ENCODE data around the gene PSMG3.
A peak's percentile ranks its signal among the peaks of the same experiment; 100 is the strongest.

Gene PSMG3

DNA sequence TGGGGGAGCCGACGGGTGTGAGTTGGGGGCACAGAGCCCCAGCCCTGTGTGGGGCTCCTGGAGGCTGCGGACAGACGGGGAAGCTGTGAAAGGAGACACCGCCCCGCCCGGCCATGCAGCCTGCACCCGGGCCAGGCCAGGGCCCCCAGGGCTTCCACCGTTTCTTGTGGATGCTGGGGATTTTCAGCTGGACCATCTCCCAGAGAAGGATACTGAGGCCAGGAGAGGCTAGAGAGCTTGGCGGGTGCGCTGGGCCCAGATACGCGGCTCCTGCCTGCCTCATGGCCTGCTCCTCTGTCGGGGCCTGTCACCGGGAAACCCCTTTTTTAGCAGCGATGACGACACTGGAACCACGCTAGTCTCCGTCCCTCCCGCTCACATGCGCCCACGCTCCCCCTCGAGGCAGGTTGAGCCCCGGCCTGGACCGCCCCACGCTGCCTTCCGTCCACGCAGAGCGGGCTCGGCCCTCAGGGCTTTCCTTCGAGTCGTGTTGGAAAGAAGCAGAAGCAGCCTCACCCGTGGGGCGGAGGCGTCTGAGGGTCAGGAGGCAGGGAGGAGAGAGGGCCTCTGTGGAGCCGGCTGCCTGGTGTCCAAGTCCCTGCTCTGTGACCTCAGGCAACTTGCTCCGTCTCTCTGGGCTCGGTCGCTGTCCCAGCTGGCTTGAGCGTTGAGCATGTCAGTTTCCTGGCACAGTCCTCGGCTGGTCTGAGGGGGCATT lies 25.5 kb downstream of the PSMG3 start:
- TF ChIP-seq GATA3 (IDR thresholded peaks at IDR 0.05; ENCODE audit: low read depth, low read length) (no peak), GATA2 (IDR thresholded peaks at IDR 0.05; ENCODE audit: low read depth, low read length) (no peak)

DNA sequence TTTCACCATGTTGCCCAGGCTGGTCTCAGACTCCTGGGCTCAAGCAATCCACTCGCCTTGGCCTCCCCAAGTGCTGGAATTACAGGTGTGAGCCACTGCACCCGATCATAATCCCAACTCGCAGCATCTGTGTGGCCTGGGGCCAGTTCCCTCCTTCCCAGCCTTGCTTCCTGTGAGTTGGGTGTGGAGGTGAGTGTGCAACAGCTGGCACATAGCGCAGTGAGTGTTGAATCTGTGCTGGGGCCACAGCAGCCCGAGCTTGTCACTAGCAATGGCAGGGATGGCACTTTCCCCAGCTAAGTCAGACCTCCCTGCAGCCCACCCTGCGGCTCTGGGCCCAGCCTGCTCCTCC lies 26.0 kb downstream of the PSMG3 start:
- no peak for TF ChIP-seq GATA3 (IDR thresholded peaks at IDR 0.05; ENCODE audit: low read depth, low read length)
- TF ChIP-seq GATA2 (IDR thresholded peaks at IDR 0.05; ENCODE audit: low read depth, low read length), result no peak

DNA sequence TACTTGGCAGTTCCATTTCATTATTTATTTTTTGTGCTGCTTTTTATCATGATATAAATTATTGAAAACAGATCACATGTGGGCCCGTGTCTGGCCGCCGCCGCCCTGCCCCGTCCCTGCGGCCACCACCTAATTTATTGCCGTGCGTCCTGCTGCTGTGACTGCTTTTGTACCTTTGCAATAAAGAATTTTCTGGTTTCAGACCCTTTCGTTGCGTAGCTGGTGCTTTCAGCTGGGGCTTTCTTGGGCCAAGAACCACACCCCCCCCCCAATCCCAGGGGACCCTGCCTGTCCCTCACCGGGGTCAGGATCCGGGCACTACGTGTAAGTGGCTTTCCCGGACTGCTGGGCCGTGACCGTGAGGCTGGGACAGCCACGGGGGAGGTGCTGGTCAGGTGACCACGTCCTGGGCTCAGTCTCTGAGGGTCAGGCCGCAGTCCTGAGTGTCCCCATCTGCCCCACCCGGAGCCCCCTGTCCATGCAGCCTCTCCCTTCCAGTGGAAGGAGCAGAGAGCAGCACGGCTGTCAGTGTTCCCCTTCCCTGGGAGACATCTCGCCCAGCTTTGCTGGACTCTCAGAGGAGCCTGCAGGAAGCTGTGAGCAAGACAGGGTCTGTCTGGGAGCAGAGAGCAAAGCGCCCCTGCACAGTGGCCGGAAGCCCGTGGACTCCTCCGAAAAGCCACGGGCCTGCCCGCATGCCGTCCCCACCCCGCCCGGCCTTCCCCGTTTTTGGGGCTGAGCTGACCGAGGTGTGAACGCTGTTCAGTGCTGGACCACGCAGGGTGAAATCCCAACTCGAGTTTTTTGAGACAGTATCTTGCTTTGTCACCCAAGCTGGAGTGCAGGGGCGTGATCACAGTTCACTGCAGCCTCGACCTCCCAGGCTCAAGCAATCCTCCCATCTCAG lies 26.7 kb downstream of the PSMG3 start:
- TF ChIP-seq GATA2 (IDR thresholded peaks at IDR 0.05; ENCODE audit: low read depth, low read length) (no peak), GATA3 (IDR thresholded peaks at IDR 0.05; ENCODE audit: low read depth, low read length) (no peak)

- TF ChIP-seq GATA3 (IDR thresholded peaks at IDR 0.05; ENCODE audit: low read depth, low read length) (no peak), GATA2 (IDR thresholded peaks at IDR 0.05; ENCODE audit: low read depth, low read length) (no peak)
Observed at GRCh38 chr7:1542329-1542728, 27.5 kb downstream of the PSMG3 start.

DNA sequence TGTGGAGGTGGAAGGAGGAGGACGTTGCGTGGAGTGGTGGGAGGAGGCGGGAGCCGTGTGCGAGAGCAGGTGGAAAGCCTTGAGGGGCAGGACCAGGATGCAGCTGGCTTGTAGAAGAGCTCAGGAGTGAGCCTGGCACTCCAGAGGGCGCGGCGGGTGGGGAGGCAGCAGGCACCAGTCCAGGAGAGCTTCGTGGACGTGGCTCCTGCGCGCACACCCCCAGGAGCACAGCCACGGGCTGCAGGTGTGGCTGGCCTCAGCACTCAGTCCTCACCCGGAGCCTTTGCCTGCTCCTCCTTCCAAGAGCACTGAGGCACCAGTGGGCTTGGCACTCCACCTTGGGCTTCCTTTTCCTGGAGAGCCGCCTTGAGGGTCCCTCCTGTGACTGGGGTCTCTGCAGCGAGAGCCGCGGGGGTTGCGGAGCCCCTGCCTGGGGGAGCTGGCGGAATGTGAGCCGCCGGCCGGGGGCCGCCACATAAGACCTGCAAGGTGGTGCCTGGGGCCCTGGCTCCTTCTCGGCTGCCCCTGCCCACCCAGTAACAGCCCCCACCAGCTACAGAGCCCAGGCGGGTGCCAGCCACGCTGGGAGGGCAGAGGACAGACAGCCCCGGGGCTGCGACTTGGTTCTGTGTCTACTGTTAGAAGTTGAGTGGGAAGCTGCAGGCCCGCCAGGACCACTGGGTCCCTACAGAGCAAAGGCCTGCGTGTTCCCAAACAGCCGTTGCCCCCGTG lies 28.2 kb downstream of the PSMG3 start:
- TF ChIP-seq GATA3 (IDR thresholded peaks at IDR 0.05; ENCODE audit: low read depth, low read length), result no peak
- TF ChIP-seq GATA2 (IDR thresholded peaks at IDR 0.05; ENCODE audit: low read depth, low read length), result no peak

- TF ChIP-seq GATA2 (IDR thresholded peaks at IDR 0.05; ENCODE audit: low read depth, low read length), result no peak
- TF ChIP-seq GATA3 (IDR thresholded peaks at IDR 0.05; ENCODE audit: low read depth, low read length), result no peak
Observed at GRCh38 chr7:1540776-1541271, 29.0 kb downstream of the PSMG3 start.

DNA sequence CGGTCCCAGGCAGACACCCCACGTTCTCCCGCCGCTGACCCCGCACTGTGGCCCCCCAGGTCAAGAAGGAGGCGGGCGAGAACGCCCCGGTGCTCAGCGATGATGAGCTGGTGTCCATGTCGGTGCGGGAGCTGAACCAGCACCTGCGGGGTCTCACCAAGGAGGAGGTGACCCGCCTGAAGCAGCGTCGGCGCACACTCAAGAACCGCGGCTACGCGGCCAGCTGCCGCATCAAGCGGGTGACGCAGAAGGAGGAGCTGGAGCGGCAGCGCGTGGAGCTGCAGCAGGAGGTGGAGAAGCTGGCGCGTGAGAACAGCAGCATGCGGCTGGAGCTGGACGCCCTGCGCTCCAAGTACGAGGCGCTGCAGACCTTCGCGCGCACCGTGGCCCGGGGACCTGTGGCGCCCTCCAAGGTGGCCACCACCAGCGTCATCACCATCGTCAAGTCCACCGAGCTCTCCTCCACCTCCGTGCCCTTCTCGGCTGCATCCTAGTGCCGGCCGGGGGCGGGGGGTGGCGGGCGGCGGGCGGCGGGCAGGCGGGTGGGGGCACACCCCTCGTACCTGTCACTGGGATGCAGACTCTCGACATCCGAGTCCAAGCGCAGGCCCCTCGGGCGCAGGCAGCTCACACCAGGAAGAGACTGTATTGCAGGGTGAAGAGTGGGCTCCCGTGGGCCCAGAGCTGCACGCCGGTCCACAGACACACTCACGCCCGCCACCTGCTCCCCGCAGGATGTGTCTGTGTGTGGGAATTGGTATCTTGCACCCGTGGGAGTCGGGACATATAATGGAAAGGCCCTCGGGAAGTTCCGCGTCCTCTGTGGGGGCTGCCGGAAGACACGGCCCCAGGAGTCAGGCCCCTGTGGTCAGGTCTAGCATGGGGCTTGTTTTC lies 29.7 kb downstream of the PSMG3 start:
- TF ChIP-seq GATA2 (IDR thresholded peaks at IDR 0.05; ENCODE audit: low read depth, low read length) (no peak), GATA3 (IDR thresholded peaks at IDR 0.05; ENCODE audit: low read depth, low read length) (no peak)

DNA sequence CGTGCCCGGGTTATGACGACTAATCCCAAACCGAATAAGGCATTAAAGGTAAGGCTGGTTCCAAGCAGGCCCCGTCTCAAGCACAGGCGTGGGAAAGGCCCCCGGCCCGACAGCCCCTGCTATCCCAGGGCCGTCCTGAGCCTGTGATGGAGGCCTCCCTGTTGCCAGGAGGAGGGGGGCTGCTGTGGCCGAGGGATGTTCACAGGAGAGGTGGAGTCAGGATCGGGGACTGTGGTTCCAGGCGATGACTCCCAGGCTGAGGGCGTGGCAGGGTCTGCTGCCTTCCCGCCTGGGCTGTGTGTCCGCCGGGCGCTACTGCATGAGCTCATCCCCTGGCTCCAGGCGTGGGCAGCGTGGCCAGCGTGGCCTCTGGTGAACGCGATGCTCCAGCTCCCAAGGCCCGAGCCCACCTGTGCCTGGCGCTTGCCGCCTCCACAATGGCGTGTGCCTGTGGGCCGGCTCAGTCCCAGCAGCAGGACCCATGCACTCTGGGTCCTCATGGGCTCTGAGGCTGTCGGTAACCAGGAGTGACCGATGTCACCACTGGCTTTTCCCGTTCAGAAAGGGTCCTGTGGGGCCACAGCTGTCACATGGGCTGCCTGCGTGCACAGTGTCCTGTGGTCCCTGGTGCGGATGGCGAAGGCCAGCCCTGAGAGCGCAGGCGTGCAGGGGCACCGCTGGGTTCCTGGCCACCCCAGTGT lies 30.5 kb downstream of the PSMG3 start:
- TF ChIP-seq GATA3 (IDR thresholded peaks at IDR 0.05; ENCODE audit: low read depth, low read length) (no peak), GATA2 (IDR thresholded peaks at IDR 0.05; ENCODE audit: low read depth, low read length) (no peak)

GRCh38 chr7:1538544-1539180 lies 31.2 kb downstream of the PSMG3 start:
- TF ChIP-seq GATA3 (IDR thresholded peaks at IDR 0.05; ENCODE audit: low read depth, low read length), result no peak
- TF ChIP-seq GATA2 (IDR thresholded peaks at IDR 0.05; ENCODE audit: low read depth, low read length), result no peak

DNA sequence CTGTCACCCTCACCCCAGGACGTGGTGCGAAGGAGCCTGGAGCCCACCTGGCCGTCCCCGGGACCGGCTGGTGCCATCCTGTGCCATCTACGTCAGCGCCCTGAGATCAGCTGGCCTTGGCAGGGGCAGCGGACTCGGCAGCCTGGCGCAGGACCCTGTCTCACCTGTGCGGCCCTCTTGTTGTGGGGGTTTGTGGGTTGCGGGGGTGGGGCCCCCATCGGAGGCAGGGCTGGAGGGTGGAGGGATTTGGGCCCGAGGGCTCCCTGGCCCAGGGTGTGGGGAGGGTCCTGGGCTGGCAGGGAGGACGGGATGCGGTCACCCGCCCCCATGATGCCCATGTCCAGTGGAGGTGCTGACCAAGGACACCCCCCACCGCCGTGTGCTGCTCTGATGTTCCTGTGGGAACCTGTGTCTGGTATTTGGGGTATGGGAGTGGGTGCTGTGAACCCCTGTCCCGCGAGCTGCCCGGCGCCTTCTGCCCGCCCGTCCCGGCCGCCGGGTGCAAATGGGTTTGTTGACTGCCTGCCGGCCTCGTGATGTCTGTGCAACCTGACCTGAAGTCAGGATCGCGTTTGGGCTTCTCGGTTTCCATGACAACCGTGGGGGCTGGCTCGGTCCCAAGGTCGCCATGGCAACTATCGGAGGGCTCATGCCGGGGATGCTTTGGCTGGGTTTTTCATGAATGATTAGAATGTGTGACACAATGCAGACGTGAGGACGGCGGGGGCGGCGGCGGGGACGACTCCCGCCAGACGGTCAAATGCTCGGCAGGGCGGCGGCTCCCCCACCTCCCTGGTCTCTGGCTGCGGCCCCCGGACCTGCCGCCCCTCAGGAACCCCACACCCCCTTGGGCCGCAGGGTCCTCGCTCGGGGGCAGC lies 32.1 kb downstream of the PSMG3 start:
- peak; percentile 99 for TF ChIP-seq GATA2 (IDR thresholded peaks at IDR 0.05; ENCODE audit: low read depth, low read length)
- TF ChIP-seq GATA3 (IDR thresholded peaks at IDR 0.05; ENCODE audit: low read depth, low read length), result no peak

GRCh38 chr7:1536743-1537534 lies 32.9 kb downstream of the PSMG3 start:
- TF ChIP-seq GATA2 (IDR thresholded peaks at IDR 0.05; ENCODE audit: low read depth, low read length) (no peak), GATA3 (IDR thresholded peaks at IDR 0.05; ENCODE audit: low read depth, low read length) (no peak)

All from SH-SY5Y (cell line).